ENCODE results near the gene UMAD1.

DNA sequence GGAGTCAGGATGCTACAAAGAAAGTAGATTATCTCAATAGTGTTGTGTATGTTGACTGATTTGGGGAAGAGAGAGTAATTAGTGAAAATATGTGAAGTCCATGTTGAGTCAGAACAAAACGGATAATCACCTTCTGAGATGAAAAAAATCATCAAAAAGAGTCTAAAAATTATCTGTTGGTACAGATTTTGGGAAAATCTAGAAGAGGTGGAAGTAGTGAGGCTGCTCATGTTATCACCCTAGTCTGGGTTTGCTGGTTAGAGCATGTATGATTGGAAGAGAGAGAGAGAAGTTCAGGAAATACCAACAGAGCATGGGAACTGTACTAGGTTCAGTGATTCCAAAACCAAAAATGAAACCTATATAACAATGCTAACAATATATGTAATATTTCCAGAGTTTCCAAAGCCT lies 65.6 kb downstream of the UMAD1 start:
- TF ChIP-seq GATA3 (IDR thresholded peaks at IDR 0.05; ENCODE audit: low read depth, low read length) = no peak
- TF ChIP-seq GATA2 (IDR thresholded peaks at IDR 0.05; ENCODE audit: low read depth, low read length) = no peak

Measured in SH-SY5Y (cell line).